Stimulated activated CD8-positive, alpha-beta memory T cell treated with anti-CD3 and anti-CD28 coated beads, Interleukin-12 subunit alpha, Interleukin-12 subunit beta, amount 100 ng/mL, for 1 hour (primary cell): Measurements from ENCODE around the gene ADAMTSL5.
"Not testable (repeated sequence)": the region's sequence is repeated elsewhere in the genome, so short reads cannot be mapped to it uniquely, and the experiment has no call there.

Source experiments
- DNase-seq: peaks from one replicate; pipeline ENCODE4 v3.0.0-alpha.2; 2020; ENCODE audit warnings: low read depth

The ADAMTSL5 gene, protein sequence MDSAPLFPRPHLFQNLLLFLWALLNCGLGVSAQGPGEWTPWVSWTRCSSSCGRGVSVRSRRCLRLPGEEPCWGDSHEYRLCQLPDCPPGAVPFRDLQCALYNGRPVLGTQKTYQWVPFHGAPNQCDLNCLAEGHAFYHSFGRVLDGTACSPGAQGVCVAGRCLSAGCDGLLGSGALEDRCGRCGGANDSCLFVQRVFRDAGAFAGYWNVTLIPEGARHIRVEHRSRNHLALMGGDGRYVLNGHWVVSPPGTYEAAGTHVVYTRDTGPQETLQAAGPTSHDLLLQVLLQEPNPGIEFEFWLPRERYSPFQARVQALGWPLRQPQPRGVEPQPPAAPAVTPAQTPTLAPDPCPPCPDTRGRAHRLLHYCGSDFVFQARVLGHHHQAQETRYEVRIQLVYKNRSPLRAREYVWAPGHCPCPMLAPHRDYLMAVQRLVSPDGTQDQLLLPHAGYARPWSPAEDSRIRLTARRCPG

DNA sequence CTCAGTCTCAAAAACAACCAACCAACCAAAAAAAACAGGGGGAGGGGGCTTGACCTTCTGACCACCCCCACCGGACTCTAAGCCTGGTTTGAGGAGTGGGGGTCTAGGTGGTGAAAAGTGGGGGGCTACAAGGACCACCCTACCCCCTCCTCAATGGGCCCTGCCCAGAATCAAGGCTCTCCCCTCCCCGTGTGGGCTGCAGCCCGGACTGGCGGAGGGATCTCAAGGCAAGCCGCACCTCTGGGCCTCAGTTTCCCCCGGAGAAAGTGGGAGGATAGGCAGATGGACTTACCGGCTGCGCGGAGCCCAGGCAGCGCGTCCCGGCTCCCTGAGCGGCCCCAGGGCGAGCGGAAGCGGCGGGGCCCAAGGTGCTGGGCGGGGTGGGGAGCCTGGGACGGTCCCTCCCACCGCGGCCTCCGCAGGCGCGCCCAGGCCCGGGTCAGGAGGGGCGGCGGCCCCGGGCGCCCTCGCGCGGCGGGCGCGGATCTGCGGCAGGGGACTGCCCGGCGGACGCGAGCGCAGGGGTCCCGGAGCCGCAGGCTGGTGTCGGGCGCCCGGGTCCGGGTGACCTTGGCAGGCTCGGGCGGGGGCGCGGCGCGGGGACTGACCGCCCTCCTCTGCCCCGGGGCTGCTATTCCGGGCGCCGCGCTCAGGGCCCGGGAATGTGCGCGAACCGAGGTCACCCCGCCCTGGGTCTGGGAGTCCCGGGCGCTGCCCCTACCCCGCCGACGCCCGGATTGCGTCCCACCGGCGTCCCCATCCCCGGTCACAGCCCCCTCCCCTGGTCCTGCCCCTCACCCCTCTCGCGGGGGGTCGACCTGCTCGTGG lies at the start of gene ADAMTSL5:
Gene ADAMTSL5, minus strand, starts transcription at position 349 of the 828 bp plus-strand sequence. CDS start 2,076 bp downstream, outside the sequence.
- DNase-seq = peak; percentile 25

DNA sequence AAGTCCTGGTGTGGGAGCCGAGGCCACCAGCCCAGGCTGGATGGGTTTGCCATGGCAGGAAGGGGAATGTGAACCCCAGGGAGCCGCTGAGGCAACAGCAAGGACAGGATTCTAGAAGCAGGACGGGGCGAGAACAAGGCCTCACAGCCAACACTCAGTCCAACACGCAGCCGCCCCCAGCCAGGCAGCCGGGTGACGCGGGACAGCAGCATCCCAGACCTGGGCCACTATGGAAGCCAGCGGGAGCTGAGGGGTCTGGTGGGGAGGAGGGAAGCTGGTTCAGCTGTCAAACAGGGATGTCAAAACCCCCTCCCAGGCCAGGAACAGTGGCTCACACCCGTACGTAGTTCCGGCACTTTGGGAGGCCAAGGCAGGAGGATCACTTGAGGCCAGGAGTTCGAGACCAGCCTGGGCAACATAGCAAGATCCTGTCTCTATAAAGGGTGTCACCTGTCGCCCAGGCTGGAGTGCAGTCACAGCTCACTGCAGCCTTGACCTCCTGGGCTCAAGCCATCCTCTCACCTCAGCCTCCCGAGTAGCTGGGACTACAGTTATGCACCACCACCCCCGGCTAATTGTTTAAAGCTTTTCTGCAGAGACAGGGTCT lies 48.5 kb upstream of the ADAMTSL5 start:
- DNase-seq = no peak

DNA sequence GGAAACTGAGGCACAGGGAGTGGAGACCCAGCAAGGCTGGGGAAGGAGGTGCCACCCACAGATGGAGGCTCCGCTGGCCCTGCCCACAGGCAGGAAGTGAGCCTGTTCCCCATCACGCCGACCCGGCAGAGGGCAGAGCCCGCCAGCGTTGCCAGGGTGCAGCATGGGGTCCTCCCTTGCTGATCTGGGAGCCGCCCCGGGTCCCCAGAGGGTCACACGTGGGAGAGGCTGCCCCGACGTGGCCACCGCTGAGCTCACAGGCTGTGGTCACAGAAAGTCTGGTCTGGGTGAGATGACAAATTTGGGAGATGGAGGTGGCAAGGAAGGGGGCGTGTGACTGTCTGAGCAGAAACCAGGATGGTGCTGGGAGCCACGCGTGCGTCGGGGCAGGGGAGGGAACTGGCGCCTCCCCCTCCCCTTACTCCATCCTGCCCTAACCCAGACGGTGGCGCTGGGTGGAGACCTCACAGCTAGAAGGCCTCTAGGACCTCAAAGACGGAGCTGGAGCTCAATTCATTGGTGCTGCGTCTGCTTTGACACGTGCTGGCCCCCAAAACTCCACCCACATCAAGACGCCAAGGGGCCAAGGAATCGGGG lies 47.6 kb upstream of the ADAMTSL5 start:
- no peak for DNase-seq

DNA sequence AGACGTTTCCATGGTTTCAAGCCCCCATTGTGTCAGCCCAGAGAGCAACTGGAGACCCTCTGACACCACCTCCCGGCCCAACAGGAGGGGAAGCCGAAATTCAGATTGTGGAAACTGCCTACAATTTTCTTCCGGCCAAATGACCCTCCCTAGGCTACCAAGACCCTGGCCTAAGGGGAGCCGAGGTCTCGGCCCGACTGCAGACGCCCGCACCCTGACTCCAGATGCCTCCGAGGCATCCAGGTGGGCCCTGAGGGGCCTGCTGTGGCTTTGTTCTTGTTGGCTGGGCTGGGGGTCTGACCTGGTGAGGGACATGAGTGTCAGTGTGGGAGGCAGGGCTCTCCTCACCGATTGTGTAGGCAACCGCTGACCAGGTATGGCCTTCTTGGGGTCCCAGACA lies 45.7 kb upstream of the ADAMTSL5 start:
- DNase-seq = no peak

DNA sequence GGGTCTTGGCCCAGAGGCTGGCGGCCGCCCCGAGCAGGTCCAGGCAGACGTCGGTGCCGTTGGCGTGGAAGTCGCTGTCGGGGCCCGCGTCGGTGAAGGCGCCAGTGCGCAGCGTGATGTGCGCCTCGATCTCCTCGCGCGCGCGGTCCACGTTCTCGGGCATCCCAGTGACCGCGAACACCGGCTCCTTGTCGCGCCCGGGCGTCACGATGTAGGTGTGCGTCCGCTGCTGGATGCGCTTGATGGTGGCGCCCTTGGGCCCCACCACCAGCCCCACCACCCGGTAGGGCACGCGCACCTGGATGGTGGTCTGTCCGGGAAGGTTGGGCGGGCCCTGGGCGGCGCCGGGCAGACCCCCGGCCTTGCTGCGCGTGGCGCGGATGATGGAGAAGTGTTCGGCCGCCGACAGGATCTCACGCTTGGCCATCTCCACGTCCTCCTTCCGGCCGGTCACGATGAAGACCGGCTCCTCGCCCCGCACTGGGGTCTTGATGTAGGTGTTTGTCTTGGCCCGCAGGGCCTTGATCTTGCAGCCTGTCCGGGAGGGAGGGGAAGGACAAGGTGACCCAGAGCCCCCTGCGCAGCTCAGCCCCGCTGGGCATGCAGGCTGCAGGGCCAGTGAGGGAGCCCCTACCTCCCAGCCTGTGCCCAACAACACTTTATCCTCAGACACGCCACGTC lies 43.7 kb upstream of the ADAMTSL5 start:
- DNase-seq = no peak

DNA sequence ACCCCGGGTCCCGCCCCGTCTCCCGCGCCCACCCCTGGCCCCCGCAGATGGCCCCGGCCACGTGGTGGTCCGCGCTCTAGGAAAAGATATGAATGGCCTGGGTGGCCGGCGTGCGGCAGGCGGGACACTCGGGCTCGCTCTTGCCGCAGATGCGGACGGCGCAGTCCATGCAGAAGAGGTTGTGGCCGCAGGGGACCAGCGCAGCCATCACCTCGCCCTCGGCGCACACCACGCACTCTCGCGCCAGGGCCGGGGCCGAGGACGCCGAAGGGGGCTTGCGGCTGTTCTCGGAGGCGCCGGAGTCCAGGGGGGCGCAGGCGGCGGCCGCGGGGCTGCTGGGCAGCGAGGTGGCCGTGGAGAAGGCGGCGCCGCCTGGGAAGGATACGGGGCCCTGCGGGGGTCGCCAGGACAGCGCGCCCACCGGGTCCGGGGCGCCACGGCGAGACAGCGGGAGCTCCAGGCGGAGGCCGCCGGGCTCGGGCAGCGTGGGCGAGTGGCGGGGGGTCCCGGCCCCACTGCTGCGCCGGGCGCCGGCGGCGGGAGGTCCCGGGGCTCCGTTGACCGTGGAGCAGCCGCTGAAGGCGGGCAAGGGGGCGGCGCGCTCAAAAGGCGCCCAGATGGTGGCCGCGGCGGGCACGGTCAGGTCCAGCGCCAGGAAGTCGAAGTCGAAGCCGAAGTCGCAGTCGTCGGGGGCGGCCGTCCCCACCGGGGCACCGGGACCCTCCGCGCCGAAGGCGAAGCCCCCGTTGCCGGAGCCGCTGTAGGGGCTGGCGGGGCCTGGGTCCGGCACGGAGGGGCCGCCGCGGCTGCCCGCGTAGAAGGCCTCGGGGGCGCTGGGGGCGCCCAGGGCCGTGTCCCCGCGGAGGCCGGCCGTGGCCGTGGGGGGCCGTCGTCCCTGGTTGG lies 42.9 kb upstream of the ADAMTSL5 start:
- no peak for DNase-seq

GRCh38 chr19:1554968-1555367 lies 42.1 kb upstream of the ADAMTSL5 start:
- DNase-seq = no peak

- DNase-seq = no peak
Measured at GRCh38 chr19:1553415-1553814, 40.6 kb upstream of the ADAMTSL5 start.

DNA sequence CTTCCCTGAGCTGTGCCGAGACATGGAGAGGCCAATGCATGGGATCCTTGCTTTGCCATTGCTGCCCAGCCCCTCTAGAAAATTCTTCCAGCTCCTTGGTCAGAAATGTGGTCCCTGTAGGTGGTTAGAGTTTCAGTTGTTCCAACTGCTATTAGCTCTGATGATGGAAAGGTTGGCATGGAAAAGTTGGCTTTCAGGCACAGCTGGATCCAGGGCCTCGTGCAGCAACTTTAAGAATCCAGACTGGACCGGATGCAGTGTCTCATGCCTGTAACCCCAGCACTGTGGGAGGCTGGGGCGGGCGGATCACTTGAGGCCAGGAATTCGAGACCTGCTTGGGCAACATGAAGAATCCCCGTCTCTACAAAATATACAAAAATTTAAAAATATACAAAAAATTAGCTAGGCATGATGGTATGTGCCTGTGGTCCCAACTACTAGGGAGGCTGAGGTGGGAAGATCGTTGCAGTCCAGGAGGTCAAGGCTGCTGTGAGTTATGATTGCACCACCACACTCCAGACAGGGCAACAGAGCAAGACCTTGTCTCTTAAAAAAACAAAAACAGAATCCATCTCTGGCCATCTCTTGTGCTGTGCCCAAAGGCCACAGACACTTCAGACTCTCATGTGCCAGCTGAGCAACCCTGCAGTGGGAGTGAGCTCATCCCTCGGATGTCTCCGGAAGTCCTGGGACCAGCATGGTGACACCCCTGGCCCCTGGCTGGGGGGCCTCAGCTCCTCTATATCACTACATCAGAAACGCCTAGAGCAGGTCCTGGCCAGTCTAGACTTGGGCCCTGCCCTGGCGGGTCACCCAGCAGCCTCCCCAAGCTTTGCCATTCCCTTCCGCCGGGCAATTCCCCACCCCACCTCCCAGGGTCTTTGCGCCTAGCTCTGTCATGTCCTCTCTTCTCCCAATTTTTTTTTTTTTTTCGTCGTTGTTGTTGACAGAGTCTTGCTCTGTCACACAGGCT lies 38.5 kb upstream of the ADAMTSL5 start:
- DNase-seq = no peak

DNA sequence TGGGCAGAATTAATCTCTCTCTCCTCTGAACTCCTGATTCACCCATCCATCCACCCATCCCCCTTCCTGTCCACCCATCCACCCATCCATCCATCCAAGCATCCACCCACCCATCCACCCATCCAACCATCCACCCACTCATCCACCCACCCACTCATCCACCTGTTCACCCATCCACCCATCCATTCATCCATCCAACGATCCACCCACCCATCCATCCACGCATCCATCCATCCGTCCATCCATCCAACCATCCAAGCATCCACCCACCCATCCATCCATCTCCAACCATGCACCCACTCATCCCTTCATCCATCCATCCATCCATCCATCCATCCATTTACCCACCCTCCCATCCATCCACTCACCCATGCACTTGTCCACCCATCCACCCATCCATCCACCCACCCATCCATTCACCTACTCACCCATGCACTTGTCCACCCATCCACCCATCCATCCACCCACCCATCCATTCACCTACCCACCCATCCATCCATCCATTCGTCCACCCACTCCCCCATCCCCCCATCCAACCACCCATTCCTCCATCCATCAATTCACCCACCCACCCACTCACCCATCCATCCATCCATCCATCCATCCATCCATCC lies 36.6 kb upstream of the ADAMTSL5 start:
- no peak for DNase-seq

- no peak for DNase-seq
Measured at GRCh38 chr19:1540365-1540925, 27.6 kb upstream of the ADAMTSL5 start.

DNA sequence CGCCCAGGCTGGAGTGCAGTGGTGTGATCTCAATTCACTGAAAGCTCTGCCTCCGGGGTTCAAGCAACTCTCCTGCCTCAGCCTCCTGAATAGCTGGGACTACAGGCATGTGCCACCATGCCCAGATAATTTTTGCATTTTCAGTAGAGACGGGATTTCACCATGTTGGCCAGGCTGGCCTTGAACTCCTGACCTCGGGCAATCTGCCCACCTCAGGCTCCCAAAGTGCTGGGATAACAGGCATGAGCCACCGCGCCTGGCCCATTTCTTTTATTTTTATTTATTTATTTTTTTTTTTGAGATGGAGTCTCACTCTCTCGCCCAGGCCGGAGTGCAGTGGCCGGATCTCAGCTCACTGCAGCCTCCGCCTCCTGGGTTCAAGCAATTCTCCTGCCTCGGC lies 26.9 kb upstream of the ADAMTSL5 start:
- not testable (repeated sequence) for DNase-seq

DNA sequence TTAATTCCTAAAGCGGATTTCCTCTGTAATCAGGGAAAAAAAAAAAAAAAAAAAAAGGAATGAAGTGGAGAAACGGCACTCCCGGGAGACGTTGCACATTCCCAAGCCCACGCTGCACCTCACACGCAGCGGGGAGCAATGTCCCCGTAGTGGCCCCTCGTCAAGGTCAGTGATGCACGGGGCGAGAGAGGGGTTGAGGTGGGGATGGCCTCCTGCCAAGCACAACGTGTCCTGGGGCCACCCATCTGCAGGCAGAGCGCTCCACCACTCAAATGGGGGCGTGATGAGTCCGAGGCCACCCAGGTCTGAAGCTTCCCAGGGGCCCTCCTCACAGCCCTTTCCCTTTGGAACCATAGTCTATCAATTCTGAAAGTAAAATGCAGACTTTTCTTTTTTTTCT lies 26.2 kb upstream of the ADAMTSL5 start:
- no peak for DNase-seq

DNA sequence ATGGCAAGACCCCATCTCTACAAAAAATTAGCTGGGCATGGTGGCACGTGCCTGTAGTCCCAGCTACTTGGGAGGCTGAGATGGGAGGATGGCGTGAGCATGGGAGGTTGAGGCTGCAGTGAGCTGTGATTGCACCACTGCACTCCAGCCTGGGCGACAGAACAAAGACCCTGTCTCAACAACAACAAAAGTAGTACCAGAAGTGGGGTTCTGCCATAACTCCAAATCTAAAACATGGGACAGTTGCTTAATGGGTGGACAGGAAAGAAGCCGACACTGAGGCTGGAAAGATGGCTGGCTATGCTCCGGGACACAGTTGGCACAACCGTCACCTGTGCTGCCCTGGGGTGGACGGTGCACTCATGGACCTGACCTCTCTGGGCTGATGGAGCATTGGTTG lies 22.9 kb upstream of the ADAMTSL5 start:
- not testable (repeated sequence) for DNase-seq

- DNase-seq = no peak
Measured at GRCh38 chr19:1534972-1535371, 22.2 kb upstream of the ADAMTSL5 start.

DNA sequence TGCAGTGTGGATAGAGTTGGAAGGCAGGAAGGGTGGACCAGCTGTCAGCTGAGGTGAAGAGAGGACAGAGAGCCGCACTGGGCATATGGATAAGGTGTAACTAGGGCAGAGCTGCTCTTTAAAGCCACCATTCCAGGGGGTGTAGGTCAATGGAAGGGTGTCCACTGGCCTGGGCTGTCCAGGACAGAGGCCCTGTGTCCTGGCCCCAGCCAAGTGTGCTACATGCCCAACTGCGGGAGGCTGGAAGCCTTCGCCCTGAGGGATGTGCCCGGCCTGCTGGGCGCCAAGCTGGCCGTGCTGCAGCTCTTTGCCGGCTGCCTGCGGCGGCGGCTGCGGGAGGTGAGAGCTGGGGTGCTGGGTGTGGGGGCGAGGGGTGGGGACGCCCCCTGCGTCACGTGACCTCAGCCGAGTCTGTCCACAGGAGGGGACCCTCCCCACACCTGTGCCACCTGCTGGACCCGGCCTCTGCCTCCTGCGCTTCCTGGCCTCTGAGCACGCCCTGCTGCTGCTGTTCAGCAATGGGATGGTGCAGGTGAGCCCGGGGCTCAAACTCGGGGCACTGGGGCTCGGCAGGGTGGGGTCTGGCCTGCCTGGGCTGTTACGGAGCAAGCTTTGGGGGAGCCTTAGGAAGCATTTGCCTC lies 20.8 kb upstream of the ADAMTSL5 start:
- DNase-seq = no peak

DNA sequence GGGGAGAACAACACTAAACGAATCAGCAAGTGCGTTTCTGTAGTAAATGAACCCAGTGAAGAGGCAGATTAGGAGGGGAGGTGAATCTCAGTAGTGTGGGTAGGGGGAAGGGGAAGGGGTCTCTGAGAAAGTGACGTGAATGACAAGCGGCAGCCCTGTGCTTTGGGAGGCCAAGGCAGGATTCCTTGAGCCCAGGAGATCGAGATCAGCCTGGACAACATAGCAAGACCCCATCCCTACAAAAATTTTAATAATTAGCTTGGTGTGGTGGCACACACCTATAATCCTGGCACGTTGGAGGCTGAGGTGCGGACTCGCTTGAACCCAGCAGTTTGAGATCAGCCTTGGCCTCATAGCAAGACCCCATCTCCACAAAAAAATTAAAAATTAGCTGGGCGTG lies 19.2 kb upstream of the ADAMTSL5 start:
- no peak for DNase-seq

DNA sequence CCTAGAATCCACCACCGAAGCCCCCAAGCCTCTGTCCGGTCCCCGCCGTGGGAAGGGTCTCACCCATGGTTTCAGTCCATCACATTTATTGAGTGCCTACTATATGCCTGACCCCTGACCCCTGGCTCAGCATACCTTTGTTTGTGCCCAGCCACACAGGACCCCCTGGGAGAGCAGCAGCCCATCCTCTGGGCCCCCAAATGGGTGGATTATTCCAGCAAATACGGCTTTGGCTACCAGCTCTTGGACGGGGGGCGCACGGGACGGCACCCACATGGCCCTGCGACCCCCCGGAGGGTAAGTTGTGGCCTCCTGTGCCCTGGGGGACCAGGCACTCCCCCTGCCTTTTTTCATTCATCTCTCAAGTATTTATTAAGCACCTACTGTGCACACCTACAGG lies 18.8 kb upstream of the ADAMTSL5 start:
- no peak for DNase-seq
